ENCODE measurements around the gene RNF146.
"Not testable (repeated sequence)": the region's sequence is repeated elsewhere in the genome, so short reads cannot be mapped to it uniquely, and the experiment has no call there.

The RNF146 gene

GRCh38 chr6:127289934-127290333 is 23.3 kb downstream of the RNF146 start:
- DNase-seq, result no peak

DNA sequence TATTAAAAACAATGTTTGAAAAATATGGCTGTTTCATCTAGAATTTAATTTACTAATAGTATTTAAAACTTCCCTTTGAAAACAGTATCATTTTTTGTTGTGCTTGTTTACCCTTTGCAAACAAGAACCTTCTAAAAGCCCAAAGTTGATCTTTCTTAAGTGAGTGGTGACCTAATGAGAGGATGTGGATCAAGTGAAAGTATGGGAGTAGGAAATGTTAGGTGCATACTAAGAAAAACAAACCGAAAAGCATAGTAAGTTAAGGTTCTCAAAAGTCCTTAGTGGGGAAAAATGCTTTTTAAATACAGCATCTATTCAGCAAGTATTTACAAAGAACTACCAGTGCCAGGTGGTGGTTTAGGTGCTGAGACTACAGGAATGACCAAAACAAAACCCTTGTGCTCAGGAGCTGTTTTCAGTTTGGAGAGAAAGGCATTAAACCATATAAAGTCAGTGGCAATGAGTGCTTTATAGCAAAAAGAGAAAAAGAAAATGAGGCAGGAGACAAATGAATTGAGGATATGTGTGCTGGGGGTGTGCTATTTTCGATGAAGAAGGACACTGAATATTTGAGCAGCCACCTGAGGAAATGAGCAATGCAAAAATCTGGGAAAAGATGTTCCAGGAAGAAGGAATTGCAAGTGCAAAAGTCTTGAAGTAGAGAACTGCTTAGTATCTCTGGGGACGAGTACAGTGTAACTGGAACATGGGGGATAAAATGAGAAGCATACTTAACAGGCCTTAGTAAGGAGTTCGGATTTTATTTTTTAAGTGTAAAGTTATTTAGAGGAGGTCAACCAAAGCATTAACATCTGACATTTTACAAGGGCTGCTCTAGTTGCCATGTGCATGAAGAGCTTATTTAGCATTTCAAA is 24.0 kb downstream of the RNF146 start:
- no peak for DNase-seq

DNA sequence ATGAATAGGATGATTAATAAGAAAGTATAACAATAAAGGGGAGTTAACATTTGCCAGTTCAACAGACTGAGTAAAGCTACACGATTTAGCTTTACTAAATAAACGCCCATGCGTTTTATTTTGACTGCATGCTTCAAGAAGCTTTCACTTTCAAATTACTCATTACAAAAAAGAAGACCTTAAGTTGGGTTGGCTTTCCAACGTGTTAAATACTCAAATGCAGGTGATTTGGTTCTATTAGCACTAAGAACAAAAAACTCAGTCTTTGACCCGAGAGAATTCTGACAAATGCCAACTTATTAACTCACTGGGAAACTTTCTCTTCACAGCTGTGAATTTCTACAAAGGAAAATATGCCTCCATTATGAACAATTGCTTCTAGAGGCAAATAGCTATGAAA is 24.8 kb downstream of the RNF146 start:
- DNase-seq, result no peak

GRCh38 chr6:127297502-127298070 is 30.9 kb downstream of the RNF146 start:
- no peak for DNase-seq

DNA sequence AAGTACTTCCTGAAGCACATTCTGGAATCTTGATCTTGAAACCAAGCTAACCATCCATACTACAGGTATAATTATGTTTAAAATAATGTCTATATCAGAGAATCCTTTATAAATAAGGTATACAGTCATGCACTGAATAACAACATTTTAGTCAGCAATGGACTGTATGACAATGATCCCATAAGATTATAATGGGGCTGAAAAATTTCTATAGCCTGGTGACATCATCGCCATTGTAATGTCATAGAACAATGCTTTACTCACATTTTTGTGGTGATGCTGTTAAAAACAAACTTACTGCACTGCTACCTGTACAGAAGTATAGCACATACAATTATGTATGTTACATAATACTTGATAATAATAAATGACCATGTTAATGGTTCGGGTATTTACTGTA is 31.8 kb downstream of the RNF146 start:
- DNase-seq, result no peak

- no peak for DNase-seq
Observed at GRCh38 chr6:127299522-127300240, 33.0 kb downstream of the RNF146 start.

DNA sequence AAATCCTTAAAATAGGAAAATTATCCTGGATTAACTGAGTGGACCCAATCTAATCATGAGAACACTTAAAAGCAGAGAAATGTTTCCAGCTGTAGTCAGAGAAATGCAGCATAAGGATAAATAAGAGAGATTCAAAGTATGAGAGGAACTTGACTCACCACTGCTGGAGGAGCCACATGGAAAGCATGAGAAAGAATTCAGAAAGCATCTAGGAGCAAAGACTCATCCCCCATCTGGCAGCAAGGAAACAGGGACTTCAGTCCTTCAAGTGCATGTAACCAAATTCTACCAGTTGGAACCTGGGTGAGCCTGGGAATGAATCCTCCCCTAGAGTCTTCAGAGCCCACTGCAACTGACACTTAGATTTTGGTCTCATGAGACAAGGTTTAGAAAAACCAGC is 33.7 kb downstream of the RNF146 start:
- DNase-seq, result no peak

DNA sequence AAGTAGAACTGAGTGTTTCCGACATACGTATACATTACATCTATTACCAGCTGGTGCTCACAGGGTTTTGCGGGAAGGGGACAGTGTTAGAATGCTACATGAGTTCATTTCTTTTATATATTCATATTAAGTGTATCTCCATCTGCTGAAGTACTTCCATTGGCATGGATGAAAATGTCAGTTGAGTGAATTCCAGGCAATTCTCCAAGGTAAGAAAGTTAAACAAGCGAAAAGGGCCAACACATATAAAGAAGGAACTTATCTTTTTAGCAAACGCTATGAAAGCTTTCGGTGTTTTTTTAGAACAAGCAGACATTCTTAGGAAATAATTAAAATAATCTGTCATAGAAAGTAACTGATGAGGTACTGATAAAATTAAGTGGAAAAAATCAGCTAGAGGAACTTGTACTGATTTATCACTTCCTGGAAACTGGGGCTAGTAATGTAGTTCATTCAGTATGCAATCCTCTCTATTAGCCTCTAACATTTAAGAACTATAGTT is 34.6 kb downstream of the RNF146 start:
- DNase-seq, result no peak

GRCh38 chr6:127302728-127303660 is 36.3 kb downstream of the RNF146 start:
- peak; percentile 24 to 42 for DNase-seq

GRCh38 chr6:127303917-127304316 is 37.3 kb downstream of the RNF146 start:
- no peak for DNase-seq

DNA sequence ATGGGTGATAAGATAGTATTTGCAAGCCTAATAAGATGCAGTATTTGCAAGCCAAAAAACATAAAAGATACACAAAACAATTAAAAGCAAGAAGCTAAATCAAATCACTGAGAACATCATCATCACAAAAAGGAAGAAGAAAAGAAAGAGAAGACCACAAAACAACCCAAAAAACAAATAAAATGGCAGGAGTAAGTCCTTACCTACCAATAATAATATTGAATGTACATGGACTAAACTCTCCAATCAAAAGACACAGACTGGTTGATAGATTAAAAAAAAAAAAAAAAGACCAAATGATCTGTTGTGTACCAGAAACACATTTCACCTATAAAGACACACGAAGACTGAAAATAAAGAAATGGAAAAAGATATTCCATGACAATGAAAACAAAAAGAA is 39.1 kb downstream of the RNF146 start:
- no peak for DNase-seq

- no peak for DNase-seq
Observed at GRCh38 chr6:127317388-127318128, 50.9 kb downstream of the RNF146 start.

DNA sequence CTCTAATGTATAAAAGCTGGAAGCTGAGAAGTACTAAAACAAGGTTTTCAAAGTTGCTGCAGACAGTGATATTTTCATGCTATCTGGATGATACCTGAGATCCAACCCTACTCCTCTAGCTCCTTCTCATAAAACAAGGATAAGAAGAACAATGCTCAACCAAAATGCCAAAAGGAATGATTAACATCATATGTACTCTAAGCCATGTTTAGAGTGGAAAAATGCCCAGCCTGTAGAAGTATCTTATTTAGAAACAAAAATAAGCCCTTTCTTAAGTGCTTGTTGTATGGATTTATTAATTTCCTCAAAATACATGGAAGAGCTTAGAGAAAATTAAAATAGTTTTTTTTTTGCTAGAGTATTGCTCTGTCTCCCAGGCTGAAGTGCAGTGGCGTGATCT is 53.0 kb downstream of the RNF146 start:
- DNase-seq, result no peak

DNA sequence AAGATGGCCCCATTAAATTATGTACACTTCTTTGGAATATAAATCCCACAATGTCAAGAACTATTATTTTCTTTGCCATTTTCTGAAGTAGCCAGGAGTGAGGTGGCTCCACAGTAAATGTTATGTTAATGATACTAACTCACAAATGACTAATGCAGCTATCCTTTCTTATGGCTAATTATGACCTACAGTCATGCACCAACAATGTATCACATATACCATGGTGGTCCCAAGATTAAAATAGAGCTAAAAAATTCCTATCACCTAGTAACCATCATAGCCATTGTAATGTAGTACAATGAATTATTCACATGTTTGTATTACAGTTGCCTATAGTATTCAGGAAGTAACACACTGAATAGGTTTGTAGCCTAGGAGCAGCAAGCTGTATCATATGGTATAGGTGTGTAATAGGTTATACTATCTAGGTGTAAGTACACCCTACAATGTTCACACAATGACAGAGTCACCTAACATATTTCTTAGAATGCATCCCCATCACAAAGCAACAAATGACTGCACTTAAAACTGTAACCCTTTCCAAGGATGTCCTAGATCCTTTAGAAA is 61.5 kb downstream of the RNF146 start:
- no peak for DNase-seq

GRCh38 chr6:127331256-127331655 is 64.6 kb downstream of the RNF146 start:
- DNase-seq, result not testable (repeated sequence)

DNA sequence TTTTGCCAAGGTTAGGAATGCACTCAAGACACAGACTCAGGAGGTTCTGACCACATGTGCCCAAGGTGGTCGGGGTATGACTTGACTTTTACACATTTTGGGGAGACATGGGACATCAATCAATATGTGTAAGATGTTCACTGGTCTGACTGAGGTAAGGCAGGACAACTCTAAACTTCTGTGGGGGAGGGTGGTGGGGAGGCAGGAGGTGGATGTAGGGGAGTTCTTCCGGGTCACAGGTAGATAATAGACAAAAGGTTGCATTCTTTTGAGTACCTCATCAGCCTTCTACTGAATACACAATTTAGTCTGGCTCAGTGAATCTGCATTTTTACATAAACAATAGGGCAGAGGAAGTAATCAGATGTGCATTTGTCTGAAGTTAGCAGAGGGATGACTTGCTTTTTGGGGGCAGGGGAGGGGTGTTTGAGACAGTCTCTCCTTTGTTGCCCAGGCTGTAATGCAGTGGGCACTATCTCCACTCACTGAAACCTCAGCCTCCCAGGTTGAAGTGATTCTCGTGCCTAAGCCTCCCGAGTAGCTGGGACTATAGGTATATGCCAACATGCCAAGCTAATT is 65.8 kb downstream of the RNF146 start:
- DNase-seq, result no peak
